Measurements from ENCODE around the gene EOLA2. TPM values are rescaled to one million over a fixed set of nuclear protein-coding genes. Genes with fewer than 3 reads are reported as not detected.

Gene EOLA2
- polyA plus RNA-seq (2013, experiment 1 of 4) = 30.4 TPM
- 29.5 TPM for polyA plus RNA-seq (2013, experiment 2 of 4)
- 25.4 TPM for polyA plus RNA-seq (2013, experiment 3 of 4)
- 27.8 TPM for polyA plus RNA-seq (2013, experiment 4 of 4)

DNA sequence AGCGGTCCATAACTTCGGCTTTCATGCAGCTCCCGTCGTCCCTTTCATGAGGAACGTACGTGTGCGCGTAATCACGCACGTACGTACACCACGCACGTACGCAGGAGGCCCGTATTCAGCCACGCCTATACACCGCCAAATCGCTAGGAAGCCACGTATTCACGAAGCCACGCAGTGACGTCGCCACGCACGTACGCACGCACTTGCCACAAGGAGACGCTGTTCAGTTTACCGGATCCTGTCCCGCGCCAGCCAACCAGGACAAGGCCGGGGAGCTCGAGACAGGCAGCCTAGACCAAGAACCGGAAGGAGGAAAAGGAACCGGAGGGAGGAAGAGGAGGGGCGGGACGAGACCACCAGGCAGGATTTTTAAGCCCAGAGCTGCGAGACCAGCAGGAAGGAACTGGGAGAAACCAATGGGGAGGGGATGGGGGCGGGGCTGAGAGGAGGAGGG lies at the start of gene EOLA2:
Gene EOLA2 (minus strand): TSS at position 65 of the 454 bp plus-strand sequence. CDS start 4,617 bp downstream, outside the sequence.
- H3K4me1 ChIP-seq (ENCODE audit: control insufficient read depth, insufficient read depth, low read length) = no peaks in the 10 kb centered on the region
- H3K27me3 ChIP-seq (ENCODE audit: control insufficient read depth, insufficient read depth, low read length, poor library complexity, severe bottlenecking) = no peaks in the 10 kb centered on the region
- peak within 1 kb of the TSS; percentile 86 for H3K27ac ChIP-seq (ENCODE audit: insufficient read depth, low read depth, low read length, poor library complexity, severe bottlenecking)
- peak within 1 kb of the TSS; percentile 77 for H3K4me3 ChIP-seq (ENCODE audit: insufficient read depth, low read depth, low read length)
- H3K9me3 ChIP-seq (ENCODE audit: control insufficient read depth, low read length) = no peaks in the 10 kb centered on the region
- WGBS, 2 experiments = 1% methylated on average over 38 of the region's 39 CpGs
- no peaks in the 10 kb centered on the region for H3K36me3 ChIP-seq (ENCODE audit: control insufficient read depth, insufficient read depth, low read length)

GRCh38 chrX:149987613-149988012 lies 49.3 kb upstream of the EOLA2 start:
- H3K36me3 ChIP-seq (ENCODE audit: control insufficient read depth, insufficient read depth, low read length) = no peaks in the 10 kb centered on the region
- no peaks in the 10 kb centered on the region for H3K4me1 ChIP-seq (ENCODE audit: control insufficient read depth, insufficient read depth, low read length)
- H3K9me3 ChIP-seq (ENCODE audit: control insufficient read depth, low read length) = no peaks in the 10 kb centered on the region
- H3K4me3 ChIP-seq (ENCODE audit: insufficient read depth, low read depth, low read length) = no peak overlapping the region
- no peak overlapping the region for H3K27ac ChIP-seq (ENCODE audit: insufficient read depth, low read depth, low read length, poor library complexity, severe bottlenecking)
- no peaks in the 10 kb centered on the region for H3K27me3 ChIP-seq (ENCODE audit: control insufficient read depth, insufficient read depth, low read length, poor library complexity, severe bottlenecking)

- no peaks in the 10 kb centered on the region for H3K27me3 ChIP-seq (ENCODE audit: control insufficient read depth, insufficient read depth, low read length, poor library complexity, severe bottlenecking)
- no peak overlapping the region for H3K27ac ChIP-seq (ENCODE audit: insufficient read depth, low read depth, low read length, poor library complexity, severe bottlenecking)
- 91 to 94% methylated on average over 1 of the region's 1 CpG for WGBS, 2 experiments
- H3K4me1 ChIP-seq (ENCODE audit: control insufficient read depth, insufficient read depth, low read length) = no peaks in the 10 kb centered on the region
- H3K9me3 ChIP-seq (ENCODE audit: control insufficient read depth, low read length) = no peaks in the 10 kb centered on the region
- H3K36me3 ChIP-seq (ENCODE audit: control insufficient read depth, insufficient read depth, low read length) = no peaks in the 10 kb centered on the region
- no peak overlapping the region for H3K4me3 ChIP-seq (ENCODE audit: insufficient read depth, low read depth, low read length)
Measured at GRCh38 chrX:149984411-149984810, 46.1 kb upstream of the EOLA2 start.

DNA sequence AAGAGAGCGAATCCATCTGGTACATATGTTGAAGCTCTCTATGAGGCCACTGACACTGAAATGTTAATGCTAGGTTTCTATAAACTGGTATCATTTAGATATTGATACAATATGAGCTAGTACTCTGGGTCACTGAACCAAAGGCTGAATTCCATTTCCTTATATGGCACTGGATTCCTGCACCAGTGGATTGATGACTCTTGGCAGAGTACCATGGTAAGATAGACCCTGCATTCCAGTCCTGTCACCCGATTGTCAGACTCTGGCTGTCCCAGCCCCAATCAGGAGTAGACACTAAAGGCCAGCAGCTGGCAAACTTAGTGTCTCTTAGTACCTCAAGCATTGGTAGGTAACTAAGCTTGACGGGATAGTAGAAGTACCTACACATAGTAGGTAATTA lies 44.0 kb upstream of the EOLA2 start:
- Histone ChIP-seq H3K27ac (ENCODE audit: insufficient read depth, low read depth, low read length, poor library complexity, severe bottlenecking) (no peak overlapping the region), H3K36me3 (ENCODE audit: control insufficient read depth, insufficient read depth, low read length) (no peaks in the 10 kb centered on the region), H3K27me3 (ENCODE audit: control insufficient read depth, insufficient read depth, low read length, poor library complexity, severe bottlenecking) (no peaks in the 10 kb centered on the region), H3K4me3 (ENCODE audit: insufficient read depth, low read depth, low read length) (no peak overlapping the region), H3K9me3 (ENCODE audit: control insufficient read depth, low read length) (no peaks in the 10 kb centered on the region), H3K4me1 (ENCODE audit: control insufficient read depth, insufficient read depth, low read length) (no peaks in the 10 kb centered on the region)
- 90 to 93% methylated on average over 2 to 3 of the region's 3 CpGs for WGBS, 2 experiments

GRCh38 chrX:149979126-149979644 lies 40.9 kb upstream of the EOLA2 start:
- H3K27ac ChIP-seq (ENCODE audit: insufficient read depth, low read depth, low read length, poor library complexity, severe bottlenecking) = no peak overlapping the region
- H3K36me3 ChIP-seq (ENCODE audit: control insufficient read depth, insufficient read depth, low read length) = no peaks in the 10 kb centered on the region
- H3K4me3 ChIP-seq (ENCODE audit: insufficient read depth, low read depth, low read length) = no peak overlapping the region
- WGBS, 2 experiments = 92 to 100% methylated on average over 2 to 3 of the region's 3 CpGs
- no peaks in the 10 kb centered on the region for H3K27me3 ChIP-seq (ENCODE audit: control insufficient read depth, insufficient read depth, low read length, poor library complexity, severe bottlenecking)
- H3K4me1 ChIP-seq (ENCODE audit: control insufficient read depth, insufficient read depth, low read length) = no peaks in the 10 kb centered on the region
- H3K9me3 ChIP-seq (ENCODE audit: control insufficient read depth, low read length) = no peaks in the 10 kb centered on the region

GRCh38 chrX:149962859-149963757 lies 24.8 kb upstream of the EOLA2 start:
- Histone ChIP-seq H3K4me3 (ENCODE audit: insufficient read depth, low read depth, low read length) (no peak overlapping the region), H3K4me1 (ENCODE audit: control insufficient read depth, insufficient read depth, low read length) (no peaks in the 10 kb centered on the region), H3K27me3 (ENCODE audit: control insufficient read depth, insufficient read depth, low read length, poor library complexity, severe bottlenecking) (no peaks in the 10 kb centered on the region), H3K9me3 (ENCODE audit: control insufficient read depth, low read length) (no peaks in the 10 kb centered on the region), H3K27ac (ENCODE audit: insufficient read depth, low read depth, low read length, poor library complexity, severe bottlenecking) (no peak overlapping the region), H3K36me3 (ENCODE audit: control insufficient read depth, insufficient read depth, low read length) (no peaks in the 10 kb centered on the region)
- 51 to 64% methylated on average over 8 to 9 of the region's 9 CpGs for WGBS, 2 experiments

GRCh38 chrX:149962010-149962409 lies 23.7 kb upstream of the EOLA2 start:
- no peaks in the 10 kb centered on the region for H3K27me3 ChIP-seq (ENCODE audit: control insufficient read depth, insufficient read depth, low read length, poor library complexity, severe bottlenecking)
- H3K9me3 ChIP-seq (ENCODE audit: control insufficient read depth, low read length) = no peaks in the 10 kb centered on the region
- no peak overlapping the region for H3K27ac ChIP-seq (ENCODE audit: insufficient read depth, low read depth, low read length, poor library complexity, severe bottlenecking)
- H3K4me1 ChIP-seq (ENCODE audit: control insufficient read depth, insufficient read depth, low read length) = no peaks in the 10 kb centered on the region
- no peaks in the 10 kb centered on the region for H3K36me3 ChIP-seq (ENCODE audit: control insufficient read depth, insufficient read depth, low read length)
- H3K4me3 ChIP-seq (ENCODE audit: insufficient read depth, low read depth, low read length) = no peak overlapping the region

- H3K27me3 ChIP-seq (ENCODE audit: control insufficient read depth, insufficient read depth, low read length, poor library complexity, severe bottlenecking) = no peaks in the 10 kb centered on the region
- H3K27ac ChIP-seq (ENCODE audit: insufficient read depth, low read depth, low read length, poor library complexity, severe bottlenecking) = no peak overlapping the region
Measured at GRCh38 chrX:149961572-149961971, 23.3 kb upstream of the EOLA2 start.

DNA sequence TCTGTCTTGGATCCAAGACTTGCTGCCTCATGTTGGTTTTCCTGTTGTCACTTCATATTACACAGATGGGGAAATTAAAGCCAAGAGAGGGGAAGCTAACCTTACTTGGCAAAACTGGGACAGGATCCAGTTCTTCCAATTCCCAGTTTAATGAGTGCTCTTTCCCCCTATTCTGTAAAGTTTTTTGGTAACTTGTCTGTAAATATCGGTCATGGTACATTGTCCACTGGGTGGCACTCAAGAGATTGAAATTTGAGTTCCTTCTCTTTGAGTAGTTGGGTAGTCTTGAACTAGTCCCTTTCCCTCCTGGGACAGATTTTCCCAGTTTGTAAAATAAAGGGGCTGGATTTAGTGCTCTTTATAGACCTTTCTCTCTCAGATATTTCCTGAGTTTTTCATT lies 12.4 kb upstream of the EOLA2 start:
- Histone ChIP-seq H3K4me3 (ENCODE audit: insufficient read depth, low read depth, low read length) (no peak overlapping the region), H3K27ac (ENCODE audit: insufficient read depth, low read depth, low read length, poor library complexity, severe bottlenecking) (no peak overlapping the region), H3K9me3 (ENCODE audit: control insufficient read depth, low read length) (no peaks in the 10 kb centered on the region), H3K27me3 (ENCODE audit: control insufficient read depth, insufficient read depth, low read length, poor library complexity, severe bottlenecking) (no peaks in the 10 kb centered on the region), H3K36me3 (ENCODE audit: control insufficient read depth, insufficient read depth, low read length) (no peaks in the 10 kb centered on the region), H3K4me1 (ENCODE audit: control insufficient read depth, insufficient read depth, low read length) (no peaks in the 10 kb centered on the region)
- WGBS, 2 experiments = 67% methylated on average over 1 of the region's 1 CpG; no CpG with 5 or more reads in 1 of the 2 experiments

More at GRCh38 chrX:149961572-149961971, 23.3 kb upstream of the EOLA2 start:
- Histone ChIP-seq H3K4me3 (ENCODE audit: insufficient read depth, low read depth, low read length) (no peak overlapping the region), H3K9me3 (ENCODE audit: control insufficient read depth, low read length) (no peaks in the 10 kb centered on the region), H3K4me1 (ENCODE audit: control insufficient read depth, insufficient read depth, low read length) (no peaks in the 10 kb centered on the region), H3K36me3 (ENCODE audit: control insufficient read depth, insufficient read depth, low read length) (no peaks in the 10 kb centered on the region)
- WGBS, 2 experiments = 91 to 96% methylated on average over 2 of the region's 2 CpGs

- no peak overlapping the region for H3K4me3 ChIP-seq (ENCODE audit: insufficient read depth, low read depth, low read length)
- H3K36me3 ChIP-seq (ENCODE audit: control insufficient read depth, insufficient read depth, low read length) = no peaks in the 10 kb centered on the region
- H3K4me1 ChIP-seq (ENCODE audit: control insufficient read depth, insufficient read depth, low read length) = no peaks in the 10 kb centered on the region
- H3K27me3 ChIP-seq (ENCODE audit: control insufficient read depth, insufficient read depth, low read length, poor library complexity, severe bottlenecking) = no peaks in the 10 kb centered on the region
- 93 to 95% methylated on average over 6 of the region's 6 CpGs for WGBS, 2 experiments
- H3K27ac ChIP-seq (ENCODE audit: insufficient read depth, low read depth, low read length, poor library complexity, severe bottlenecking) = no peak overlapping the region
- no peaks in the 10 kb centered on the region for H3K9me3 ChIP-seq (ENCODE audit: control insufficient read depth, low read length)
Measured at GRCh38 chrX:149949743-149950436, 11.6 kb upstream of the EOLA2 start.
